ENCODE data around the gene GPATCH11.

The GPATCH11 gene

GRCh38 chr2:37052600-37053332 lies 31.6 kb upstream of the GPATCH11 start:
- Histone ChIP-seq H2AFZ (ENCODE audit: low read depth, low read length) (no peak overlapping the region), H3K27ac (ENCODE audit: low read length) (no peak overlapping the region), H3K79me2 (ENCODE audit: insufficient read depth, low read length) (no peaks in the 10 kb centered on the region), H3K9ac (ENCODE audit: low read depth, low read length) (no peak overlapping the region), H4K20me1 (ENCODE audit: insufficient read depth, low read length) (no peaks in the 10 kb centered on the region), H3K27me3 (ENCODE audit: insufficient read depth, low read length, poor library complexity) (no peaks in the 10 kb centered on the region), H3K36me3 (ENCODE audit: insufficient read depth, low read length) (peaks cover 53% of the 10 kb centered on the region; the same call in 1 of the 2 replicates), H3K4me3 (ENCODE audit: low read depth in 1 of 2, low read length in 2 of 2) (no peak overlapping the region), H3K9me3 (ENCODE audit: insufficient read depth, low read length, severe bottlenecking) (no peaks in the 10 kb centered on the region), H3K4me1 (ENCODE audit: insufficient read depth, low read length) (no peaks in the 10 kb centered on the region), H3K4me2 (ENCODE audit: insufficient read depth, low read length) (no peak overlapping the region)
- DNase-seq (no peak), ATAC-seq (ENCODE audit: insufficient read depth, low read depth) (no peak)
- no peak for TF ChIP-seq EZH2 (IDR thresholded peaks at IDR 0.05; ENCODE audit: borderline replicate concordance, low read depth, low read length, severe bottlenecking)
- TF ChIP-seq CTCF (IDR thresholded peaks at IDR 0.05; ENCODE audit: borderline replicate concordance, extremely low read depth, low read length, poor library complexity, severe bottlenecking), result no peak

- no peak overlapping the region for H3K4me2 ChIP-seq (ENCODE audit: insufficient read depth, low read length)
- H3K9me3 ChIP-seq (ENCODE audit: insufficient read depth, low read length, severe bottlenecking), result no peaks in the 10 kb centered on the region
- no peak for ATAC-seq (ENCODE audit: insufficient read depth, low read depth)
- H3K4me1 ChIP-seq (ENCODE audit: insufficient read depth, low read length), result no peaks in the 10 kb centered on the region
- no peaks in the 10 kb centered on the region for H3K79me2 ChIP-seq (ENCODE audit: insufficient read depth, low read length)
- no peaks in the 10 kb centered on the region for H4K20me1 ChIP-seq (ENCODE audit: insufficient read depth, low read length)
- H3K9ac ChIP-seq (ENCODE audit: low read depth, low read length), result no peak overlapping the region
- no peak for DNase-seq
- H3K36me3 ChIP-seq (ENCODE audit: insufficient read depth, low read length), result peaks cover 67% of the 10 kb centered on the region
- no peak overlapping the region for H2AFZ ChIP-seq (ENCODE audit: low read depth, low read length)
- no peaks in the 10 kb centered on the region for H3K27me3 ChIP-seq (ENCODE audit: insufficient read depth, low read length, poor library complexity)
- no peak overlapping the region for H3K27ac ChIP-seq (ENCODE audit: low read length)
- TF ChIP-seq CTCF (IDR thresholded peaks at IDR 0.05; ENCODE audit: borderline replicate concordance, extremely low read depth, low read length, poor library complexity, severe bottlenecking) (no peak), EZH2 (IDR thresholded peaks at IDR 0.05; ENCODE audit: borderline replicate concordance, low read depth, low read length, severe bottlenecking) (no peak)
- H3K4me3 ChIP-seq (ENCODE audit: low read depth in 1 of 2, low read length in 2 of 2), result no peak overlapping the region
Measured at GRCh38 chr2:37059841-37060240, 24.5 kb upstream of the GPATCH11 start.

- Histone ChIP-seq H3K27ac (ENCODE audit: low read length) (no peak overlapping the region), H3K27me3 (ENCODE audit: insufficient read depth, low read length, poor library complexity) (no peaks in the 10 kb centered on the region), H3K9ac (ENCODE audit: low read depth, low read length) (no peak overlapping the region), H4K20me1 (ENCODE audit: insufficient read depth, low read length) (no peaks in the 10 kb centered on the region), H3K4me2 (ENCODE audit: insufficient read depth, low read length) (no peak overlapping the region), H3K79me2 (ENCODE audit: insufficient read depth, low read length) (no peaks in the 10 kb centered on the region), H3K9me3 (ENCODE audit: insufficient read depth, low read length, severe bottlenecking) (no peaks in the 10 kb centered on the region), H2AFZ (ENCODE audit: low read depth, low read length) (no peak overlapping the region), H3K4me1 (ENCODE audit: insufficient read depth, low read length) (no peaks in the 10 kb centered on the region), H3K36me3 (ENCODE audit: insufficient read depth, low read length) (peaks cover 68% of the 10 kb centered on the region), H3K4me3 (ENCODE audit: low read depth in 1 of 2, low read length in 2 of 2) (no peak overlapping the region)
- TF ChIP-seq EZH2 (IDR thresholded peaks at IDR 0.05; ENCODE audit: borderline replicate concordance, low read depth, low read length, severe bottlenecking) (no peak), CTCF (IDR thresholded peaks at IDR 0.05; ENCODE audit: borderline replicate concordance, extremely low read depth, low read length, poor library complexity, severe bottlenecking) (no peak)
- ATAC-seq (ENCODE audit: insufficient read depth, low read depth) (no peak), DNase-seq (no peak)
Measured at GRCh38 chr2:37060446-37060845, 23.9 kb upstream of the GPATCH11 start.
